ENCODE data around the gene MACROH2A2. TPM values are rescaled to one million over a fixed set of nuclear protein-coding genes. Genes with fewer than 3 reads are reported as not detected.
"Not testable (repeated sequence)": the region's sequence is repeated elsewhere in the genome, so short reads cannot be mapped to it uniquely, and the experiment has no call there.

Gene MACROH2A2
- total RNA-seq, result 3.4 and 3.5 TPM in 2 replicates

GRCh38 chr10:70052462-70053217, at the start of gene MACROH2A2:
TSS of gene MACROH2A2 (plus strand) at chr10:70052846. CDS start at chr10:70075659, 22,813 bp downstream.
- intact Hi-C loops (cut with micrococcal nuclease), result no loop called here

- intact Hi-C loops (cut with micrococcal nuclease), result no loop called here
Observed at GRCh38 chr10:70007116-70007820, 45.4 kb upstream of the MACROH2A2 start.

GRCh38 chr10:70031215-70031614, 21.4 kb upstream of the MACROH2A2 start:
- intact Hi-C loops (cut with micrococcal nuclease), result no loop called here

- intact Hi-C loops (cut with micrococcal nuclease), result no loop called here
Observed at GRCh38 chr10:70032667-70033289, 19.9 kb upstream of the MACROH2A2 start.

- intact Hi-C loops (cut with micrococcal nuclease), result no loop called here
Observed at GRCh38 chr10:70034232-70034631, 18.4 kb upstream of the MACROH2A2 start.

GRCh38 chr10:70035531-70035930, 17.1 kb upstream of the MACROH2A2 start:
- intact Hi-C loops (cut with micrococcal nuclease), result no loop called here

GRCh38 chr10:70038923-70039322, 13.7 kb upstream of the MACROH2A2 start:
- intact Hi-C loops (cut with micrococcal nuclease), result no loop called here

GRCh38 chr10:70041016-70041415, 11.6 kb upstream of the MACROH2A2 start:
- intact Hi-C loops (cut with micrococcal nuclease), result no loop called here

- intact Hi-C loops (cut with micrococcal nuclease), result not testable (repeated sequence)
Observed at GRCh38 chr10:70041739-70042138, 10.9 kb upstream of the MACROH2A2 start.

GRCh38 chr10:70047066-70047465, 5.6 kb upstream of the MACROH2A2 start:
- intact Hi-C loops (cut with micrococcal nuclease), result not testable (repeated sequence)

- intact Hi-C loops (cut with micrococcal nuclease), result no loop called here
Observed at GRCh38 chr10:70048030-70048723, 4.5 kb upstream of the MACROH2A2 start.

GRCh38 chr10:70051848-70052247, 798 bp upstream of the MACROH2A2 start:
- intact Hi-C loops (cut with micrococcal nuclease), result no loop called here

GRCh38 chr10:70053218-70053840, 683 bp downstream of the MACROH2A2 start:
- intact Hi-C loops (cut with micrococcal nuclease), result no loop called here

- intact Hi-C loops (cut with micrococcal nuclease), result no loop called here
Observed at GRCh38 chr10:70053841-70054288, 1.2 kb downstream of the MACROH2A2 start.

GRCh38 chr10:70054902-70055301, 2.3 kb downstream of the MACROH2A2 start:
- intact Hi-C loops (cut with micrococcal nuclease), result no loop called here

GRCh38 chr10:70055550-70055949, 2.9 kb downstream of the MACROH2A2 start:
- intact Hi-C loops (cut with micrococcal nuclease), result no loop called here

- intact Hi-C loops (cut with micrococcal nuclease), result no loop called here
Observed at GRCh38 chr10:70057306-70057705, 4.7 kb downstream of the MACROH2A2 start.

GRCh38 chr10:70060389-70060788, 7.7 kb downstream of the MACROH2A2 start:
- intact Hi-C loops (cut with micrococcal nuclease), result no loop called here

GRCh38 chr10:70063418-70064098, 10.9 kb downstream of the MACROH2A2 start:
- intact Hi-C loops (cut with micrococcal nuclease), result no loop called here

- intact Hi-C loops (cut with micrococcal nuclease), result no loop called here
Observed at GRCh38 chr10:70064486-70064885, 11.8 kb downstream of the MACROH2A2 start.
